ENCODE data around the gene CHAT.

DNA sequence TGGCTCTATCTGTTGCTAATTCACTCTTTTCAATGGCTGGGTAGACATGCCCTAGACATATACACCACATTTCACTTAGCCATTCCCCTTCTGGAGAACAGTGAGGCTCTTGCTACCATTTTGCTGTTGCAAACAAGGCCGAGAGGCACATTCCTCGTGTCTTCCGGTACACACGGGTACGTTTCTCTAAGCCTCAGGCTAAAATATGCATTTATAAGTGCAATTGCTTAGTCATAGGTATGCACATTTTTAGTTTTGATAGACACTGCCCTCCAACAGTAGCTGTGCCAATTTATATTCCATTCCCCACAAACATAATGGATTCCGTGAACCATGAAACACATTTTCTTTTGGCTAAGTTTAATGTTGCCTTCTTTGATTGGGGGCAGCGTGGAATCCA is 13.2 kb downstream of the CHAT start:
- TF ChIP-seq, protein P1, sequence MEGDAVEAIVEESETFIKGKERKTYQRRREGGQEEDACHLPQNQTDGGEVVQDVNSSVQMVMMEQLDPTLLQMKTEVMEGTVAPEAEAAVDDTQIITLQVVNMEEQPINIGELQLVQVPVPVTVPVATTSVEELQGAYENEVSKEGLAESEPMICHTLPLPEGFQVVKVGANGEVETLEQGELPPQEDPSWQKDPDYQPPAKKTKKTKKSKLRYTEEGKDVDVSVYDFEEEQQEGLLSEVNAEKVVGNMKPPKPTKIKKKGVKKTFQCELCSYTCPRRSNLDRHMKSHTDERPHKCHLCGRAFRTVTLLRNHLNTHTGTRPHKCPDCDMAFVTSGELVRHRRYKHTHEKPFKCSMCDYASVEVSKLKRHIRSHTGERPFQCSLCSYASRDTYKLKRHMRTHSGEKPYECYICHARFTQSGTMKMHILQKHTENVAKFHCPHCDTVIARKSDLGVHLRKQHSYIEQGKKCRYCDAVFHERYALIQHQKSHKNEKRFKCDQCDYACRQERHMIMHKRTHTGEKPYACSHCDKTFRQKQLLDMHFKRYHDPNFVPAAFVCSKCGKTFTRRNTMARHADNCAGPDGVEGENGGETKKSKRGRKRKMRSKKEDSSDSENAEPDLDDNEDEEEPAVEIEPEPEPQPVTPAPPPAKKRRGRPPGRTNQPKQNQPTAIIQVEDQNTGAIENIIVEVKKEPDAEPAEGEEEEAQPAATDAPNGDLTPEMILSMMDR (IDR thresholded peaks at IDR 0.05; ENCODE audit: insufficient read depth, low read length) = no peak
- TF ChIP-seq POLR2AphosphoS5 (IDR thresholded peaks at IDR 0.05; ENCODE audit: low read depth) = no peak
- TF ChIP-seq, protein P2, sequence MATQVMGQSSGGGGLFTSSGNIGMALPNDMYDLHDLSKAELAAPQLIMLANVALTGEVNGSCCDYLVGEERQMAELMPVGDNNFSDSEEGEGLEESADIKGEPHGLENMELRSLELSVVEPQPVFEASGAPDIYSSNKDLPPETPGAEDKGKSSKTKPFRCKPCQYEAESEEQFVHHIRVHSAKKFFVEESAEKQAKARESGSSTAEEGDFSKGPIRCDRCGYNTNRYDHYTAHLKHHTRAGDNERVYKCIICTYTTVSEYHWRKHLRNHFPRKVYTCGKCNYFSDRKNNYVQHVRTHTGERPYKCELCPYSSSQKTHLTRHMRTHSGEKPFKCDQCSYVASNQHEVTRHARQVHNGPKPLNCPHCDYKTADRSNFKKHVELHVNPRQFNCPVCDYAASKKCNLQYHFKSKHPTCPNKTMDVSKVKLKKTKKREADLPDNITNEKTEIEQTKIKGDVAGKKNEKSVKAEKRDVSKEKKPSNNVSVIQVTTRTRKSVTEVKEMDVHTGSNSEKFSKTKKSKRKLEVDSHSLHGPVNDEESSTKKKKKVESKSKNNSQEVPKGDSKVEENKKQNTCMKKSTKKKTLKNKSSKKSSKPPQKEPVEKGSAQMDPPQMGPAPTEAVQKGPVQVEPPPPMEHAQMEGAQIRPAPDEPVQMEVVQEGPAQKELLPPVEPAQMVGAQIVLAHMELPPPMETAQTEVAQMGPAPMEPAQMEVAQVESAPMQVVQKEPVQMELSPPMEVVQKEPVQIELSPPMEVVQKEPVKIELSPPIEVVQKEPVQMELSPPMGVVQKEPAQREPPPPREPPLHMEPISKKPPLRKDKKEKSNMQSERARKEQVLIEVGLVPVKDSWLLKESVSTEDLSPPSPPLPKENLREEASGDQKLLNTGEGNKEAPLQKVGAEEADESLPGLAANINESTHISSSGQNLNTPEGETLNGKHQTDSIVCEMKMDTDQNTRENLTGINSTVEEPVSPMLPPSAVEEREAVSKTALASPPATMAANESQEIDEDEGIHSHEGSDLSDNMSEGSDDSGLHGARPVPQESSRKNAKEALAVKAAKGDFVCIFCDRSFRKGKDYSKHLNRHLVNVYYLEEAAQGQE (IDR thresholded peaks at IDR 0.05; ENCODE audit: insufficient replicate concordance, low read depth) = no peak
- TF ChIP-seq GABPA (IDR thresholded peaks at IDR 0.05; ENCODE audit: low read depth) = no peak

Measured in HL-60 (cell line).